Fibroblast of skin of left biceps (primary cell): ENCODE measurements around the gene HUS1B.

Experiments
- DNase-seq, 2 experiments: peaks; one replicate each; pipeline ENCODE4 v3.0.0-alpha.2; 2013; ENCODE audit warnings: low read depth in 2 of 2

HUS1B gene

GRCh38 chr6:622462-622861 is 34.4 kb downstream of the HUS1B start:
- no peak for DNase-seq

GRCh38 chr6:621931-622330 is 35.0 kb downstream of the HUS1B start:
- DNase-seq = no peak

- DNase-seq = no peak
Measured at GRCh38 chr6:620950-621349, 36.0 kb downstream of the HUS1B start.

- DNase-seq = no peak
Measured at GRCh38 chr6:620166-620565, 36.7 kb downstream of the HUS1B start.

- no peak for DNase-seq
Measured at GRCh38 chr6:617456-618100, 39.3 kb downstream of the HUS1B start.

- no peak for DNase-seq
Measured at GRCh38 chr6:613981-614380, 42.9 kb downstream of the HUS1B start.

- DNase-seq = no peak
Measured at GRCh38 chr6:611928-612327, 45.0 kb downstream of the HUS1B start.

GRCh38 chr6:610882-611281 is 46.0 kb downstream of the HUS1B start:
- no peak for DNase-seq

GRCh38 chr6:609905-610304 is 47.0 kb downstream of the HUS1B start:
- DNase-seq = no peak

- no peak for DNase-seq
Measured at GRCh38 chr6:606829-607379, 50.0 kb downstream of the HUS1B start.
